SU-DHL-6 (cell line): ENCODE measurements around the gene FAM120A.

Experiments
- CTCF ChIP-seq: fragments of 200-600 bp; sonication (generic); IDR thresholded peaks from one replicate; pipeline ENCODE4 v1.5.1; 2017; ENCODE audit warnings: antibody characterized with exemption, mild to moderate bottlenecking, low read length, moderate library complexity; ENCODE audit not compliant: insufficient read depth, poor library complexity, severe bottlenecking
- EZH2phosphoT487 ChIP-seq: fragments of 200-600 bp; sonication (generic), shearing (Covaris generic); conservative IDR thresholded peaks from 2 replicates; pipeline ENCODE4 v1.6.1; 2018; ENCODE audit warnings: mild to moderate bottlenecking, antibody characterized with exemption, low read length, moderate library complexity, mixed read lengths

- peak; percentile 81 for TF ChIP-seq CTCF
- no peak for TF ChIP-seq EZH2phosphoT487
These were observed 115.2 kb downstream of the FAM120A start for GRCh38 chr9:93566408-93567270.
